UCSD-AML1 (cell line): Measurements from ENCODE around the gene STXBP1.
A peak's percentile ranks its signal among the peaks of the same experiment; 100 is the strongest.

Experiments
- DNase-seq: peaks from one replicate; lab custom pipeline; 2025; ENCODE audit not compliant: unreplicated experiment; lab: John Stamatoyannopoulos, UW

The STXBP1 gene

GRCh38 chr9:127689329-127690000 lies 77.4 kb downstream of the STXBP1 start:
- DNase-seq, result no peak

DNA sequence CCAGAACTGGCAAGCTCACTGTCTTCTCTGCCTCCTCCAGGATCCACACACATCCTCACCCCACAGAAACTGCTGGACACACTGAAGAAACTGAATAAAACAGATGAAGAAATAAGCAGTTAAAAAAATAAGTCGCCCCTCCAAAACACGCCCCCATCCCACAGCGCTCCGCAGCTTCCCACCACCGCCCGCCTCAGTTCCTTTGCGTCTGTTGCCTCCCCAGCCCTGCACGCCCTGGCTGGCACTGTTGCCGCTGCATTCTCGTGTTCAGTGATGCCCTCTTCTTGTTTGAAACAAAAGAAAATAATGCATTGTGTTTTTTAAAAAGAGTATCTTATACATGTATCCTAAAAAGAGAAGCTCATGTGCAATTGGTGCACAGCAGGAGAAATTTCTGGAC lies 78.7 kb downstream of the STXBP1 start:
- no peak for DNase-seq

- DNase-seq, result no peak
Measured at GRCh38 chr9:127692071-127692470, 80.0 kb downstream of the STXBP1 start.

- no peak for DNase-seq
Measured at GRCh38 chr9:127693143-127693542, 81.1 kb downstream of the STXBP1 start.

GRCh38 chr9:127693697-127694096 lies 81.6 kb downstream of the STXBP1 start:
- no peak for DNase-seq

- no peak for DNase-seq
Measured at GRCh38 chr9:127694890-127695720, 83.0 kb downstream of the STXBP1 start.

DNA sequence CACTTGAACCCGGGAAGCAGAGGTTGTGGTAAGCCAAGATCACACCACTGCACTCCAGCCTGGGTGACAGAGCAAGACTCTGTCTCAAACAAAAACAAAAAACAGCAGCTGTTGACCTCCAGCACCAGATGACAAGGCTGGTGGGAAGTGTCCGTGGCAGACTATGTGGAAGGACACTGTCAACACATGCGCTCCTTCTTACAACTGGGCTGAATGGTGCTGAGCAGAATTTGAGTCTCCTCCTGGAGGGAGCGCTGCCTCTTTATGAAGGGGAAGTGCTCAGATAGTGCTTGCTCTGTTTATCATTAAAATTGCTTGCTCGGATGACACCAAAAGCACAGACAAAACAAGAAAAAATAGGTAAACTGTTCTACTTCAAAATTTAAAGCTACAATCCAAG lies 85.5 kb downstream of the STXBP1 start:
- DNase-seq, result no peak

- no peak for DNase-seq
Measured at GRCh38 chr9:127698386-127698785, 86.3 kb downstream of the STXBP1 start.

- DNase-seq, result no peak
Measured at GRCh38 chr9:127698985-127699670, 87.1 kb downstream of the STXBP1 start.

- DNase-seq, result no peak
Measured at GRCh38 chr9:127700140-127700539, 88.1 kb downstream of the STXBP1 start.

- DNase-seq, result no peak
Measured at GRCh38 chr9:127700594-127701255, 88.6 kb downstream of the STXBP1 start.

DNA sequence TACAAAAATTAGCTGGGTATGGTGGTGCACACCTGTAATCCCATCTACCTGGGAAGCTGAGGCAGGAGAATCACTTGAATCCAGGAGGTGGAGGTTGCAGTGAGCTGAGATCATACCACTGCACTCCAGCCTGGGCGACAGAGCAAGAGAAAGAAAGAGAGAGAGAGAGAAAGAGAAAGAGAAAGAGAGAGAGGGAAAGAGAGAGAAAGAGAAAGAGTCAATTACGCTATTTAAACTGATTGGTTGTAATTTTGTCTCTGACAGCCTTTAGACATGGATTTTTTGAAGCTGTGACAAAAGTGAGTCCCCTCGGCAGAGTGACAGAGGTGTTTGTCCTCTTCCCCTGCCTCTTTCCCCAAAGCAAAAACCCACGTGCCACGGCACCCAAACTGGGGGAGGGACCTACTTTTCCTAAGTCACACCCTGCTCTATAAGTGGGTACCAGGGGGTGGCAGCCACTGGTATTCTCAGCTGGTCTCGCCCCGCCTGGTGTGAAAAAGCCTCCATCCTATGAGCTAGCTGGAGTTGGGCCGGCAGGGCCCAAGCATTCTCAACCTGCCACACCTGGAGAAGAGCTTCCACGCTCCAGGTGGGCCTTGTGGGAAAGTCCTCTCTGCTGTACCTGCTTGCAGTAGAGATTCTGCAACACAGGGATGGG lies 91.3 kb downstream of the STXBP1 start:
- DNase-seq, result no peak

DNA sequence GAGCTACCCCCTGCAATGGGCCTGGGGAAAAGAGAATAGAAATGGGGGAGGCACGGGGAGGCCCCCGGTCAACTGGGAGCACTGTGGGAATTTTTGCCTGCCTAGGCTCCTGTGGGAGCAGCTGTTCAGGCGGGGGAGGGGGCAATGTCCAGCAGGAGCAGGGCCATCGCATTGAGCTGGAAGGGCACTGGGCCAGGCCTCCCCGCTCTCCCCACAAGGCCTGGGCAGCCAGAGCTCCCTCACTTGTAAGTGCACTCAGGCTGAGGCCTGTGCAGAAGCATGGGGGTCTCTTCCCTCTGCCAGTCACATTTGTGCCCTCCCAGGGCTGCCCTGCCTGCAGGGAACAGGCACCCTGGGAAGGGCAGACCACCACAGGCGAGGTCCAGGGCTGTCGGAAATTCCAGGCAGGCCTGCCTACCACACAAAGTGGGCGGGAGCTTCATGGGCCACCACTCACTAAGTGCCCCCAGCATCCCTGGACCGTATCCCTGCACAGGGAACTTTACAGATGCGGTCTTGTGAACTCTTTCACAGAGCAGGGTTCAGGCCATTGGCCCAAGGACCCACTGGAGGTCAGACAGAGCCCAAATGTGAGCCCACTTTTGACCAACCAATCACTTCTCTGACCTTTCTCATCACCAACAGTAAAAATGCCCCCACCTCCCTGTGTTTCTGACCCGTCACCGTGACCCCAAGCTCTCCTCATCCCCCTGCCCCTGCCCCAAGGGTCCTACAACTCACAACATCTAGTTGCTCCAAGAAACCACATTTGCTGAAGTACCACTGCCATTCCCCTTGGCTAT lies 93.7 kb downstream of the STXBP1 start:
- DNase-seq, result no peak

- no peak for DNase-seq
Measured at GRCh38 chr9:127706836-127707241, 94.8 kb downstream of the STXBP1 start, which contains the start of gene CFAP157. CFAP157 (plus strand) TSS chr9:127706988; CDS start chr9:127707032, 44 bp downstream.

DNA sequence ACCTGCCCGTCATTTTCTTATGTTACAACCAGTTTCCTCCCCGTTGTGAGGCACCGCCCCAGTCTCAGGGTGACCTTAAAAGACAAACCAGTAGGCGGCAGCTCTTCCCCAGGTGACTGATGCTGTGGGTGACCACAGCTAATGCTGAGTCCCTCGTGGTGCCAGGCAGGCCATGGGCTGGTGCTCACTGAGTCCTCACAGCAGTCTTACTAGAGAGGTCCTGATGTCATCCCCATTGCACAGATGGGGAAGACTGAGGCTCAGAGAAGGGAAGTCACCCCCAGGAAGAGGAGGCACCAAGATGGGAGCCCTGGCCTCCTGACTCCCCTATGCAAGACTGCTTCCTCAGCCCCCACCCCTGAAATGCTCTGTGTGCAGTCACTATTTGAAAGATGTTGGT lies 95.7 kb downstream of the STXBP1 start:
- no peak for DNase-seq

DNA sequence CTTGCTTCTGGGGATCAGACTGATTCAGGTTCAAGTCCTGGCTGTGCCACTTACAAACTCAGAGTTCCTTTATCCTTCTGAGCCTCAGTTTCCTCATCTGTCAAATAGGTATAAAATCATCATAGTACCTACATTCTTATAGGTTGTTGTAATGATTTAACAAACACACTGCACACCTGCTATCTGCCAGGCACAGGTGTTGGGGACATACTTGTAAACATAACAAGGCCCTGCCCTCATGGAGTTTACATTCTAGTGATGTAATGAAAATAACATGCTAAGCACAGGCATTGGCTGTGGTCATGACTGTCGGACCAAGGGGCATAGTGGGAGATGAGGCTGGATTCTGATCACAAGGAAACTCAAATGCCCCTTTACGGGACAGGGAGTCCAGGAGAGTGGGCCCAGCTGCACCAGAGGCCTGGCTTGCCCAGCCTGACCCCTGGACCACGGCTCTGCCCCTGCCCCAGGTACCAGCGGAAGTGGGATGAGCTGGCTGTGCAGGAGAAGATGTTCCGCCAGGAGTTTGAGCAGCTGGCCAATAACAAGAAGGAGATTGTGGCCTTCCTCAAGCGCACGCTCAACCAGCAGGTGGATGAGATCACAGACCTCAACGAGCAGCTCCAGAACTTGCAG lies 97.0 kb downstream of the STXBP1 start:
- DNase-seq, result no peak

- no peak for DNase-seq
Measured at GRCh38 chr9:127710204-127710783, 98.2 kb downstream of the STXBP1 start.

DNA sequence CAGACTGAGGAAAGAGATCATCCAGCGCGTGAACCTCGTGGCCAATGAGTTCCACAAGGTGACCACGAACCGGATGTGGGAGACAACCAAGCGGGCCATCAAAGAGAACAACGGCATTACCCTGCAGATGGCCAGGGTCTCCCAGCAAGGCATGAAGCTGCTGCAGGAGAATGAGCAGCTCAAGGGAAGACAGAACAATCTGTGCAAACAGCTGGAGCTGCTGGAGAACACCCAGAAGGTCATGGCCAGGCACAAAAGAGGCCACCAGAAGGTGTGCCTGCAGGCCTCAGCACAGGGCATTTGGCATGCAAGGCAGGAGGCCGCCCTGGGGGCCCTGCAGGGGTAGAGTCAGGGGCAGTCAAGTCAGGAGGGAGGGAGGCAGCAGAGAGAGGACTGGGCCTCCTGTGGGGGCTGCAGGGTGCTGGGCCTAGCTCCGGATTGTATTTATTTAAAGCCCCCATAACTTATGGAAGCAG lies 99.2 kb downstream of the STXBP1 start:
- DNase-seq, result peak; percentile 28

GRCh38 chr9:127711831-127712274 lies 99.8 kb downstream of the STXBP1 start:
- DNase-seq, result no peak
